GM12892 (cell line): Measurements from ENCODE around the gene CLSTN1.

Source experiments
- POLR2A ChIP-seq: IDR thresholded peaks from 2 replicates; pipeline ENCODE4 v1.6.1; 2011; ENCODE audit warnings: low read depth, low read length, control low read depth
- POLR2AphosphoS5 ChIP-seq: IDR thresholded peaks from 2 replicates; pipeline ENCODE4 v1.6.1; 2011; ENCODE audit warnings: low read depth, low read length, control low read depth

DNA sequence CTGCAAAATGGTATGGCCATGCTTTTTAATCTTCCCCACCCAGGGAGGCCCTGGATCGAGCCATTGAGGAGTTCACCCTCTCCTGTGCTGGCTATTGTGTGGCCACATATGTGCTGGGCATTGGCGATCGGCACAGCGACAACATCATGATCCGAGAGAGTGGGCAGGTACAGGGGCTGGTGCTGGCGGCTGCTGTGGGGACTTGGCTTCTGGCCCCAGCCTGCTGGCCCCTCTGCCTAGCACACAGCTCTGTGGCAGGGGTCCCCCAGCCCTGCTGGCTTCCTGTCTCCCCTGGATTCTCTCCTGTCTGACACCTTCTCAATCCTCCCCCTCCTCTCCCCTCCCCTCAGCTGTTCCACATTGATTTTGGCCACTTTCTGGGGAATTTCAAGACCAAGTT, 99.8 kb downstream of the CLSTN1 start:
- TF ChIP-seq POLR2AphosphoS5 (no peak), POLR2A (no peak)
